ENCODE results near the gene STXBP6. TPM values are rescaled to one million over a fixed set of nuclear protein-coding genes. Genes with fewer than 3 reads are reported as not detected.

STXBP6 gene
- total and polyA plus RNA-seq, 10 of the 15 experiments (the other 5 are each of a cell fraction or from before 2014, with no cell fraction given) = 1.2 to 47.3 (median 1.9) TPM

DNA sequence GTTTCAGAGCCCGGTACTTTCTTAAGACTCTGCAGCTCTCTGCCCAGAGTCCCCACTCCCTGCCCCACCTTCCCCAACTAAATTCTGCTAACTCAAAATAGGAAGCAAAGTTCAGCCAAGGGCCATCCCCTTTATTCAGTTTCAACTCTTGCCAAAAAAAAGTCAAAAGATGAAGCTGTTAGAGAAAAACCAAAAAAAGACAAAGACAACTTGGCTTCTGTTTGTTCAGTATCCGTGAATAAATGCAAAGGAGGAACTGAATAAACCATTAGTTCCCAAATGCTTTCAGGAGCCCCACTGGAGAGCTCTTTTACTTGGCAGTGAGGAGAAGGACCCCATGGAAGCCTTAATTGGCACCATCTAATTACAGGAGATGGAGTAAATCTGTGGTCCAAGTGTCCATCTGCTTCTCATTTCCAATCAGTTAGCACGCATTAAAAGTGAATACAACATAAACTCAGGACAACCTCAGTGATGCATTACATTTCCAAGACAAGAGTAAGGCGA is 260.5 kb downstream of the STXBP6 start (continued):
- TF ChIP-seq, protein P1, sequence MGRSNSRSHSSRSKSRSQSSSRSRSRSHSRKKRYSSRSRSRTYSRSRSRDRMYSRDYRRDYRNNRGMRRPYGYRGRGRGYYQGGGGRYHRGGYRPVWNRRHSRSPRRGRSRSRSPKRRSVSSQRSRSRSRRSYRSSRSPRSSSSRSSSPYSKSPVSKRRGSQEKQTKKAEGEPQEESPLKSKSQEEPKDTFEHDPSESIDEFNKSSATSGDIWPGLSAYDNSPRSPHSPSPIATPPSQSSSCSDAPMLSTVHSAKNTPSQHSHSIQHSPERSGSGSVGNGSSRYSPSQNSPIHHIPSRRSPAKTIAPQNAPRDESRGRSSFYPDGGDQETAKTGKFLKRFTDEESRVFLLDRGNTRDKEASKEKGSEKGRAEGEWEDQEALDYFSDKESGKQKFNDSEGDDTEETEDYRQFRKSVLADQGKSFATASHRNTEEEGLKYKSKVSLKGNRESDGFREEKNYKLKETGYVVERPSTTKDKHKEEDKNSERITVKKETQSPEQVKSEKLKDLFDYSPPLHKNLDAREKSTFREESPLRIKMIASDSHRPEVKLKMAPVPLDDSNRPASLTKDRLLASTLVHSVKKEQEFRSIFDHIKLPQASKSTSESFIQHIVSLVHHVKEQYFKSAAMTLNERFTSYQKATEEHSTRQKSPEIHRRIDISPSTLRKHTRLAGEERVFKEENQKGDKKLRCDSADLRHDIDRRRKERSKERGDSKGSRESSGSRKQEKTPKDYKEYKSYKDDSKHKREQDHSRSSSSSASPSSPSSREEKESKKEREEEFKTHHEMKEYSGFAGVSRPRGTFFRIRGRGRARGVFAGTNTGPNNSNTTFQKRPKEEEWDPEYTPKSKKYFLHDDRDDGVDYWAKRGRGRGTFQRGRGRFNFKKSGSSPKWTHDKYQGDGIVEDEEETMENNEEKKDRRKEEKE (IDR thresholded peaks at IDR 0.05) = no peak
- TF ChIP-seq BRCA1 (IDR thresholded peaks at IDR 0.05; ENCODE audit: low read depth, low read length) = no peak
- TF ChIP-seq CBFB (IDR thresholded peaks at IDR 0.05; ENCODE audit: low read depth) = no peak
- no peak for TF ChIP-seq PML (IDR thresholded peaks at IDR 0.05; ENCODE audit: low read length)
- TF ChIP-seq E4F1 (IDR thresholded peaks at IDR 0.05; ENCODE audit: borderline replicate concordance, partially characterized antibody) = no peak
- no peak for TF ChIP-seq YY1 (IDR thresholded peaks at IDR 0.05; ENCODE audit: low read depth, low read length)
- no peak for TF ChIP-seq POLR2AphosphoS2 (IDR thresholded peaks at IDR 0.05; ENCODE audit: low read depth, low read length)

DNA sequence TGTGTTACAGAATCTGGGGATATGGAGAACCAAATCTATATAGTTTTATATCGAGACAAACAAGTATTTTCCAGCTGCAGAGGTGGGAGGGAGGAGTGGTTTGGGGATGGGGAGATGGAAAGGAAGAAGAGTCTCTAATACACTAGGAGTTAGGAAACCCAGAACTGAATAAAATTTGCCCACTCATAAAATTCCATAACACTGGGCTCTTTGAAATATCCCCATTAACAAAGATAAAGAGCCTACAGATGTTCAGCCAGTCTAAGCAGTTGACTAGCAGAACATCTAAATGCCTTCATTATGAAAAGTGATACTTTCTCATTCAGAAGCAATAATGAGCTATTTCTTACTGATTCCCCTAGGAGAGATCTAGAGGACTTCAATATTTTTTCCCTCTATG is 264.2 kb downstream of the STXBP6 start:
- Histone ChIP-seq H3K79me2 (ENCODE audit: control insufficient read depth, insufficient read depth, low read length) (no peaks in the 10 kb centered on the region), H3K9ac (ENCODE audit: control insufficient read depth, insufficient read depth, low read length) (no peak overlapping the region), H3K36me3 (ENCODE audit: control insufficient read depth in 2 of 2, insufficient read depth in 2 of 2, low read length in 1 of 2) (no peaks in the 10 kb centered on the region), H3K4me2 (ENCODE audit: control insufficient read depth, insufficient read depth) (no peak overlapping the region), H3K27me3 (replicated peaks in 1 of 2; ENCODE audit: control insufficient read depth in 2 of 2, insufficient read depth in 2 of 2, low read length in 1 of 2) (no peaks in the 10 kb centered on the region), H3K27ac (ENCODE audit: control insufficient read depth, insufficient read depth) (no peak overlapping the region), H3K4me1 (ENCODE audit: control insufficient read depth, insufficient read depth, low read length) (no peaks in the 10 kb centered on the region), H4K20me1 (ENCODE audit: control insufficient read depth, insufficient read depth) (no peaks in the 10 kb centered on the region), H3K9me3 (replicated peaks; ENCODE audit: control insufficient read depth, insufficient read depth, low read length) (no peaks in the 10 kb centered on the region), H3K4me3 (no peak overlapping the region), H2AFZ (ENCODE audit: control insufficient read depth, low read depth, low read length) (no peak overlapping the region)
- DNase-seq (ENCODE audit: low read depth, low spot score) (no peak), ATAC-seq (no peak), FAIRE-seq (no peak)
- ChIA-PET CTCF (no interaction called here), RAD21 (ENCODE audit: unreplicated experiment) (interaction anchor here (1.9 kb wide), 1 partner anchor 74 kb away, joined by 4 read pairs; no protein-coding TSS in a partner anchor), SMC1A (ENCODE audit: uncharacterized antibody, unreplicated experiment) (interaction anchor here (5.5 kb wide), 1 partner anchor 20 kb away, joined by 28 read pairs; no protein-coding TSS in a partner anchor), POLR2A (no interaction called here)
- in situ Hi-C loops (cut with MboI) = no loop called here
- WGBS (ENCODE audit: insufficient coverage, insufficient replicate concordance, low lambda C conversion rate, missing lambda C conversion rate) = 0% methylated on average over 1 of the region's 1 CpG
- intact Hi-C loops (cut with micrococcal nuclease; ENCODE audit: unreplicated experiment) = no loop called here
- BruUV-seq (replicated peaks) = no TSS peak
- TF ChIP-seq POLR2AphosphoS2 (IDR thresholded peaks at IDR 0.05; ENCODE audit: low read depth, low read length) (no peak), LARP7 (IDR thresholded peaks at IDR 0.05) (no peak), EZH2 (IDR thresholded peaks at IDR 0.05; ENCODE audit: borderline replicate concordance, control insufficient read depth, low read depth, low read length) (no peak), BHLHE40 (IDR thresholded peaks at IDR 0.05; ENCODE audit: borderline replicate concordance in 1 of 2, low read depth in 2 of 2, low read length in 1 of 2) (no peak), MYC (IDR thresholded peaks at IDR 0.05; ENCODE audit: insufficient read depth, insufficient read length, insufficient replicate concordance, low read length, severe bottlenecking) (no peak), ZBTB4 (CRISPR knock-in tag; IDR thresholded peaks at IDR 0.05) (no peak), SREBF1 (IDR thresholded peaks at IDR 0.05; ENCODE audit: low read length) (no peak), HDGF (IDR thresholded peaks at IDR 0.05) (no peak), RB1 (IDR thresholded peaks at IDR 0.05; ENCODE audit: borderline replicate concordance) (no peak)
